C4-2B (cell line): ENCODE results near the gene PC.
A peak's percentile ranks its signal among the peaks of the same experiment; 100 is the strongest.
"Not testable (repeated sequence)": the region's sequence is repeated elsewhere in the genome, so short reads cannot be mapped to it uniquely, and the experiment has no call there.

Experiments used
- H3K27ac ChIP-seq: fragments of 450-650 bp; 2 replicates; pipeline ENCODE4 v1.5.1; 2017
- CTCF ChIP-seq: fragments of 450-650 bp; conservative IDR thresholded peaks from 2 replicates; pipeline ENCODE4 v1.5.1; 2017; ENCODE audit warnings: mild to moderate bottlenecking
- ZFX ChIP-seq: fragments of 450-650 bp; IDR thresholded peaks from 2 replicates; pipeline ENCODE4 v1.6.1; 2017

The PC gene

GRCh38 chr11:66999555-66999954, 41.4 kb upstream of the PC start:
- H3K27ac ChIP-seq = no peak overlapping the region
- TF ChIP-seq ZFX (no peak), CTCF (no peak)

- H3K27ac ChIP-seq = no peak overlapping the region
- TF ChIP-seq ZFX (no peak), CTCF (no peak)
Observed at GRCh38 chr11:66996609-66997273, 38.6 kb upstream of the PC start.

- no peak overlapping the region for H3K27ac ChIP-seq
- TF ChIP-seq ZFX = no peak
- no peak for TF ChIP-seq CTCF
Observed at GRCh38 chr11:66992041-66992440, 33.9 kb upstream of the PC start.

GRCh38 chr11:66989360-66989759, 31.2 kb upstream of the PC start:
- not testable (repeated sequence) for H3K27ac ChIP-seq

GRCh38 chr11:66988741-66989140, 30.6 kb upstream of the PC start:
- H3K27ac ChIP-seq = not testable (repeated sequence)

GRCh38 chr11:66987924-66988637, 29.9 kb upstream of the PC start:
- H3K27ac ChIP-seq = peak overlapping the region; percentile 82; the same call in 1 of the 2 replicates
- TF ChIP-seq CTCF = no peak
- no peak for TF ChIP-seq ZFX

GRCh38 chr11:66987158-66987620, 29.0 kb upstream of the PC start:
- H3K27ac ChIP-seq = peak overlapping the region; percentile 82

GRCh38 chr11:66986178-66986545, 28.0 kb upstream of the PC start:
- peak overlapping the region; percentile 82 for H3K27ac ChIP-seq
- TF ChIP-seq ZFX (no peak), CTCF (no peak)

More at GRCh38 chr11:66987158-66987620, 29.0 kb upstream of the PC start:
- TF ChIP-seq ZFX (no peak), CTCF (no peak)
